GM19467 (cell line): ENCODE measurements around the gene SKAP1.
"Not testable (repeated sequence)": the region's sequence is repeated elsewhere in the genome, so short reads cannot be mapped to it uniquely, and the experiment has no call there.

Experiments
- ATAC-seq: cut with Tn5 transposase; IDR thresholded peaks from one replicate; pipeline ENCODE4 v1.9.1; 2021; ENCODE audit warnings: mild to moderate bottlenecking, moderate library complexity; ENCODE audit not compliant: unreplicated experiment

Gene SKAP1

DNA sequence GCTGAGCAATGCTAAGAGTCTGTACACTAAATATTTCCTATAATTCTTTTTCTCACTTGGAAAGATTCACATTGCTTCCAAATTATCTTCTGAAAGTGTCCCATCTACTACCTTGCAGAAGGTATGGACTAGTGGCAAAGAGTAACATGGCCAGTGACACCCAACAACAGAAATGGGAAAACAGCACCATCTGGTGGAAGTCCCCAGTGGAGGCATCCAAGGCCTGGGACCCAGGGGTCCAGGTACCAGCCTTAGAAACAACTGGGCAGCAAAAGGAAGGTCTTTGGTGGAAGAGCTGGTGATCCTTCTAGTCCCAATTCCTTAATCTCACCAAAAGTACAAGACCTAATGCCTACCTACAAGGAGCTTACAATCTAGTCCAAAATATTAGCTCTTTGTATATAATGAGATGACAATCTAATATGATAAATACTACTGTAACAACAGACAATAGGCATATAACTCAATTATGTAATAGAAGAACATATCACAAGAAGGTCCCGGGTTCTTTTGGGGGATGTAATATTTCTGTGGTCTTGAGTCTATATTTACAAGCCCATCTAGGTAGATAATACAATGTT, 55.3 kb downstream of the SKAP1 start:
- no peak for ATAC-seq

- no peak for ATAC-seq
These were observed 56.1 kb downstream of the SKAP1 start for GRCh38 chr17:48373883-48374282.

- ATAC-seq: no peak
These were observed 56.7 kb downstream of the SKAP1 start for GRCh38 chr17:48373130-48373830.

- not testable (repeated sequence) for ATAC-seq
These were observed 61.0 kb downstream of the SKAP1 start for GRCh38 chr17:48368967-48369366.

DNA sequence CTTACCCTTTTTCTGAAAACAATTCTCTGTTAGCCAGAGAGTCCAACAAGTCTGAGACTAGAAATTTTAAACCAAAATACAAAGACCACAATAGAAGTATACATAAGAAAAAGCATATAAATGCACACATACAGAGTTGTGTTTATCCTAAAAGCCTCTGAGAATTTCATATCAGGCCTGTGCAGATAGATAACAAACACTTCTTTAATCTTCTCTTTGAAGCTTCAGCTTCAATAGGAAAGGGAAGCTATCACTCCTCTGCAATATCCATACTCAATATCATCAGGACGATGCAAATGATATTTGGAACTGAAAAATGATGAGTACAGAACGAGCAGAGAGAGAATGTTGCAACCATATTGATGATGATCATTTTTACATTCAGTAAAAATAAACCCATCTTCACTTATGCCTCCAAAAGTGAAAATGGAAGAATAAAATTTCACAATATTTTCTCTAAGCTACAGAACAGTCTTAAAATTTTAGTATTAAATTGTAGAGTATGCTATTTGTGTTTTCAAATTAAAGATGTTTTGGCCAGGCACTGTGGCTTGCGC, 61.6 kb downstream of the SKAP1 start:
- no peak for ATAC-seq

- ATAC-seq: no peak
These were observed 66.9 kb downstream of the SKAP1 start for GRCh38 chr17:48363161-48363560.

DNA sequence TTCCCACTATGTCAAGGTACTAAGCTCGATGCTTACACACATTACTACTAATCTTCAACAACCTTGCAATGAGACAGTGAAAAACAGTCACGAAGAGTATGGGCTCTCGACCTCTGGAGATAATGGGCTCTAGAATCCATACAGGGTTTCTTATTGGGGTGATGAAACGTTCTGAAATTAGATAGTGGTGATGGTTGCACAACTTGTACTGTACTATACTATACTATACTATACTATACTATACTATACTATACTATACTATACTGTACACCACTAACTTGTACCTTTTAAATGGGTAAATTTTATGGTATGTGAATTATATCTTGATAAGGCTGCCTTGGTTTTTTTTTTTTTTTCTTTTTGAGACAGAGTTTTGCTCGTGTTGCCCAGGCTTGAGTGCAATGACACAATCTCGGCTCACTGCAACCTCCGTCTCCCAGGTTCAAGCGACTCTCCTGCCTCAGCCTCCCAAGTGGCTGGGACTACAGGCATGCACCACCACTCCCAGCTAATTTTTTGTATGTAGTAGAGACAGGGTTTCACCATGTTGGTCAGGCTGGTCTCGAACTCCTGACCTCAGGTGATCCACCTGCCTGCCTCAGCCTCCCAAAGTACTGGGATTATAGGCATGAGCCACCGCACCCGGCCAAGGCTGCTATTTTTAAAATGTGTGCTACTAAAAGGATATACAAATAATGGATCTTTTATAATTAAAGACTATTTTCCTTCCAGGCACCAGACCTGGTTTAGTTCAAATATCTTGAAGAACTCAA, 69.0 kb downstream of the SKAP1 start:
- ATAC-seq: not testable (repeated sequence)

DNA sequence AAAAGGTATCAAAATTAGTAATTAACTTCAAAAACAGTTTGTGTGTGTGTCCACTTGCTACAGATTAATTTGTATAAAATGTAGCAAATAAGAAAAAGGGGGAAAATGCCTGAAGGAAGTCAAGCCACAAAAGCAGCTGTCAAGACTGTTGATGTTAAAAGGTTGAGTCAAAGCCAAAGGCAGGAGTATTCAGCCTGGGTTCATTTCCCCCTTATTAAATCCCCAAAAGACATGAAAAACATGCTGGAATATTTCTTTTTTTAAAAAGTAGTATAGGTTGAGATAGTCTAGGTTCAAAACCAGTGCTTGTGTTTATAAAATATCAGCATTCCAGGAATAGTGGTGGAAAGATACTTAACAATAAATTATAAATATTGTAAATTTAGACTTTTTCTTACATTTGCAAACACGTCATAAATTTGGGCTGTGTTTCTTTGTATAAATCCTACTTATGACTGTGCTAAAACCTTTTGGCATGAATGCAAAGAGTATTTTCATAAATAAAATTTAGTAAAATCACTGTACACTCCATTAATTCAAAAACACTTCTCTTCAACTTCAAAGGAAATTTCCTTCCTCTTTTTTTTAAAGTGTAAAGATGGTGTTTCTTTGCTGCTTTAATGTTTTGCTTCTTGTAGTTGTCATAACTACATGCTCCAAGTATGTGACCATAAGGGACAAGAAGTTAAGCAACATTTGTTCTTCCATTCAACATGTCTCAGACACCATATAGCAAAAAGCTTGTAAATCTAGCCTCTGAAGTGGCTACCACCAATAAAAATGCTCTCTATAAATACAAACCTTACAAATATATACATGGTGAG, 72.0 kb downstream of the SKAP1 start:
- ATAC-seq: no peak

DNA sequence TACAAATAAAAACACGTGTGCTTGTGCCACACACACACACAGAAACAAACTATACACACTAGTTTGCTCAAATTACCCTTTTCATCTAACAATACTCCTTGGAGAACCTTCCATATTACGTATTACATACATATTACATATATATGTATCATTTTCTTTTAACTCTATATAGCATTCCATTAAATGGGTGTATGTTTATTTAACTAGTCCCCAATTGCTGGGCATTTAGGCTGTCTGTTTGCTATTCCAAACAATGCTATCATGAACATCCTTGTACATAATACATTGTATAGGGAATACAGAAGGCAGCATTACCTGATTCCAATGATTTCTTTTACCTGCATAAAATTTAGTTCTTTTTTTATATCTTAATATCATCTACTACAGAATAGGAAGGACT, 73.1 kb downstream of the SKAP1 start:
- no peak for ATAC-seq

GRCh38 chr17:48352630-48353029, 77.4 kb downstream of the SKAP1 start:
- ATAC-seq: no peak

DNA sequence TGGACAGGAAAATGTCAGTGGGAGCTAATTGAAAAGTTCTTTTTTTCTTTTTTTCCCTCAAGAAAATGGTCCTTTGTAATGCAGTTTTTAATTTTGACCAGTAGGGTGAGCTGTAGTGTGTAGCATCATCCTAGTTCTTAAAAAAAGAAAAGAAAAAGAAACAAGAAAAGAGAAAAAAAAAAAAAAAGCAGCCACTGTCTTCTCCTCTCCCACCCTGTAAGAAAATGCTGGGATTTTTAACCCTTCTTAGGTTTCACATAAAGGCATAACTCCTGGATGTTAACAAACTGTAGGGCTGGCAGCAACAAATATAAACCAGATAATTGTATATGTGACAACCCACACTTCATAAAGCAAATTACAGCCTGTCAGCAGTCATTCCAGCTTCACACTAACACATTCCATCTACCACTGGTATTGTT, 78.1 kb downstream of the SKAP1 start:
- ATAC-seq: no peak

- ATAC-seq: no peak
These were observed 81.7 kb downstream of the SKAP1 start for GRCh38 chr17:48348352-48348751.

- no peak for ATAC-seq
These were observed 82.8 kb downstream of the SKAP1 start for GRCh38 chr17:48347177-48347576.

GRCh38 chr17:48344251-48344650, 85.8 kb downstream of the SKAP1 start:
- ATAC-seq: no peak

- no peak for ATAC-seq
These were observed 89.1 kb downstream of the SKAP1 start for GRCh38 chr17:48340916-48341315.

- no peak for ATAC-seq
These were observed 91.3 kb downstream of the SKAP1 start for GRCh38 chr17:48338720-48339119.

- not testable (repeated sequence) for ATAC-seq
These were observed 92.1 kb downstream of the SKAP1 start for GRCh38 chr17:48337903-48338302.

DNA sequence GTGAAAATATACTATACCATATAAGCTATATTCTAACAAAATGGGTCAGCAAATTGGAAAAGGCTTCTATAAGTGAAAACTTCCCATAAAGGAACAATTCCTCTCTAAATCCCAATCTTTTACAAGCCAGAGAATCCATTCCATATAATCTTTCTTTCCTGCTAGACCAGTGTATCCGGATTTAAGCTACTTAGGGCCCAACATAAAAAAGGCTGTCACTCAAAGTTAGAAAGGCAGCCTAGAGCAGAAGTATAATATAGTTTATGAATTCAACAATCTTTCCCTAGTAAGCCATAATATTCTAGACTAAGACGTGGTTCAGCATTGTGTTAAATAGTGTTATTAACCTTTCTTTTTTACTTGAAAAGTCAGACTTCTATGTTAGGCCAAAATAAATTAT, 93.0 kb downstream of the SKAP1 start:
- no peak for ATAC-seq

DNA sequence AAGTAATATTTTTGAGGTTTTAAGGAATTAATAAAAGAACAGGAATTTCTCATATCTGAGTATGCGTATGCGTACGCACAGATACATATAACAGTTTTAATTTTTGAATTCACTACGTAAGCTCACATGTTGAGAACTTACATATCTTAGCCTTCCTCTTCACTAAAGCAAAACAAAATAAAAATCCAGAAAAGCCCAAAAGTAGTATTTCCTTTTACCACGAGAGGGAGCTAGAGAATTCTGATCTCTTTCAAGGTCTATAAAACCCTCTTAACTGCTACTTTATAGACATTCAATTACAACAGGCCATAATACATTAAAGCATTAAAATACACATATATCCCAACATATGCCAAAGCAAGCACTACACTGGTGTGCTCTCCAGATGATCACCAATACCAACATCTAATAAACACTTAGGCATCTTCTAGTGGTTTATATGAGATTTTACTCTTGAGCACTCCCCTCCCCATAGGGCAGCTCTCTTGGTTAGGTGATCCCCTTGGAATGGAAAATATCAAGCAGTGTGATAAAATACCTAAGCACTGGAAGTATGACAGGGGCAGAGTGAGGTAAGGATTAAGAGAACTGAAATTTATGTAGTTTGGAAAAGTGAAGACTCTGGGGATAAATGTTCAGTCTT, 94.0 kb downstream of the SKAP1 start:
- no peak for ATAC-seq

DNA sequence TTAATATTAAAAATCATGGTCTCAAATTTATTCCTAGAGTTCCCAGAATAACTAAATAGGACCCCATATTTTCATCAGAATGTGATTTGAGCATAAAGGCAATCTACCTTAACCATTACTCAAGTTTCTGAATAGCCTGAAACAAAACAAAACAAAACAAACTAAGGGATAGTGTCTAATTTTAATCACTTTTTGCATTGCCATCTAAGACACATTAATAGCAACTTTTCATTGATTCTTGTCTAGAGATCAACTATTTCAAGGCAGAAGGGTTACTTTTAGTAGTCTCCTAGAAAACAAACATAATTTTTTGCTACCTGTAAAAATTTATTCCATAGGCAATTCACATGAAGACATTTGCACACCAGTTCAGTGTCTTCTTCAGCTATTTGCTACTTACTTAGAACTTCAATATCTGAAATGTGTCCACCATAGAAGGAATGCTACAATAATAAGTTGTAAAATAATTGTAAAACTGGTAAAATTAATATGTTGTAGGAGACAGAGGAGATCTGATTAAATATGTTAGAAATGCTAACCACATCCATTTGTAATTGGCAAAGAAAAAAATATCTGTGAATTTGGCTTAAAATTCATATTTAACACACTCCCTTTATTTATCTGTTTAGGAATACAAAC, 94.7 kb downstream of the SKAP1 start:
- no peak for ATAC-seq
